ENCODE data around the gene SRC.

SRC gene

DNA sequence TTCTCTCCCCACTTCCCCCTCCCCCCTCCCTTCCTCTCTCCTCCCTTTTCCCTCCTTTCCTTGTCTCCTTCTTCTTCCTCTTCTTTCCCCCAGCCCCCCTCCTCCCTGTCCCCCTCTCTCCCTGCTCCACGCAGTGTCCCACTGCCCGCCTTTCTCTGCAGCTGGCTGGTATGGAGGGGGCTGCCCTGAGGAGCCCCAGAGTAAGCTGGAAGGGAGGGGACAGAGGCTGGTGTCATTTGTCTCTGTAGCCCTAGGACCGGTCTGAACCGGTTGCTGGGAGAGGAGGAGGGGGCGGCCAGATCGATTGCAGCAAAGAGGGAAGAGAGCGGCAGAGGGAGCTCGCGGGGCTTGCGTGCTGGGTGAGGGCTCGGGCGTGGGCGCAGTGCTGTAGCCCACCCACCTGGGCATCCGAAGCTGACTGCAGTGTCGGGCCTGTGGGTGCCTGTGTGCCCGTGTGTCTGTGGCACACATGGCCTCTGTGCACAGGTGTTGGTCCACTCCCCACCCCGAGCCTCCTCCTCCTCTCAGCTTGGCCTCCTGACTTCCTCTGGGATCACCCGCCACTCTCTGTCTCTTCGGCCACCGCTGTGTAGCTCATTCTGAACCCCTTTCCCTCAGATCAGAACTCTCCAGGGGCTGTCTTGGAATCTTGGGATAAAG, 50.6 kb downstream of the SRC start:
- no peak for DNase-seq (ENCODE audit: low read depth)

DNA sequence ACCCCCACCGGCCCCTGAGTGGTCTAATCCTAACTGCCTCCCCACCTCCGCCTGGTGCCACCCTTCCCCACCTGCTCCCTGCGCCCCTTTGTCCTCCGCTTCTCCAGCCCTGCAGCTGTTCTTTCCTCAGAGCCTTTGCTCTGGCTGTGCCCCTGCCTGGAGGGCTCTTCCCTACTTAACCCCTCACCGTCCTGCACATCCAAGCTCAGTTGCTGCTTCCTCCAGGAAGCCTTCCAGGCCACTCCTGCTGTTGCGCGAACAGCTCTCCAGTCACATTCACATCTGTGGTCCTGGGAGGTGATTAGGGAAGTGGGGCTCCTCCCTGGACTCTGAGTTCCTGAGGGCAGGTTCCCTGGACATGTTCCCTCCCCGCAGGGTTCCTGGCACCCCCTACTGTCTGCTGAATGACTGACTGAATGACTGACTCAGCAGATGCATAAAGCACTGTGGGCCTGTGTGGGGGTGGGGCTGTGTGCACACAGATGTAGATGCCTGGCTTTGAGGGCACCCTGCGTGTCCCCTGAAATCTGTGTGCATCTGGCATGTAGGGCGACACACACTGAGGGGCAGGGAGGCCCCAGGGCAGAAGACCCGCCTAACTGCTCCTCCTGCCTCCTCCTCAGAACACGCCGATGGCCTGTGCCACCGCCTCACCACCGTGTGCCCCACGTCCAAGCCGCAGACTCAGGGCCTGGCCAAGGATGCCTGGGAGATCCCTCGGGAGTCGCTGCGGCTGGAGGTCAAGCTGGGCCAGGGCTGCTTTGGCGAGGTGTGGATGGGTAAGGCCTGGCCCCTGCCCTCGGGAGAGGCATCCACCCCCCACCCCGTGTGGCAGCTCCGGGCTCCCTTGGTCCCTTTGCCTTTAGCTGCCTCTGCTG, 51.4 kb downstream of the SRC start:
- peak; percentile 50 for DNase-seq (ENCODE audit: low read depth)

DNA sequence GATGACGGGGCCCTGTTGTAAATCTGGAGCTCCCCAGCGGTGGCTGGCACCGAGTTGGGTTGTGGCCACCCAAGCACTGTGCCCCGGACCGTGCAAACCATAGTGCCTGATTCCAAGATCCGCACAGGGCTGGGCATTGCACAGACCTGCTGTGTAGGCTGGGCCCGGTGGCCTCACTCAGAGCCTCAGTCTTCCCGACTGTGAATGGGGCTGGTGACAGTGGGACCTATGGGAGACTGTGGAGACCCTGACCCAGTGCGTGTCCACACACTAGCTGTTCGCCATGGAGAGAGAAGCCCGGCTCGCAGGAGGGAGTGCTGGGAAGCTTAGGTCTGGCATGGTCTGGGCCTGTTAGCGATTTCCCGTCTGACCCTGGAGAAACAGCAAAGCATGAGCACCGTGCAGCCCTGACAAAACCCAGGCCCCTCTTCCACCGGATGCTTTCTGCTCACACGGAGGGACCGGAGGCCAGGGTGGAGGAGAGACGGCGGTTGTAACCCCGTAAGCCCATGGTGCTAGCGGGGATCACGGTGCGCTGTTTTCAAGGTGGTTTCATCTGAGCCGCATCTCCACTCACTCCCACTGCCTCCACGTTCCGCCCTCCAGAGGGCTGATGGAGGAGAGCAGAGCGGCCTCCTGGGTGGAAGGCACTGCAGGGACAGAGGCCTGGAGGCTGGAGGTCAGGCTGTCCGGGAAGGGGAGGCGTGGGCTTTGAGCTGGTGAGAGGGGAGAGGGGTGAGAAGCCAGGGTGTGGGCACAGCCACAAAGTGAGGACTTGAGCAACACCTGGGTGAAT, 52.2 kb downstream of the SRC start:
- no peak for DNase-seq (ENCODE audit: low read depth)

DNA sequence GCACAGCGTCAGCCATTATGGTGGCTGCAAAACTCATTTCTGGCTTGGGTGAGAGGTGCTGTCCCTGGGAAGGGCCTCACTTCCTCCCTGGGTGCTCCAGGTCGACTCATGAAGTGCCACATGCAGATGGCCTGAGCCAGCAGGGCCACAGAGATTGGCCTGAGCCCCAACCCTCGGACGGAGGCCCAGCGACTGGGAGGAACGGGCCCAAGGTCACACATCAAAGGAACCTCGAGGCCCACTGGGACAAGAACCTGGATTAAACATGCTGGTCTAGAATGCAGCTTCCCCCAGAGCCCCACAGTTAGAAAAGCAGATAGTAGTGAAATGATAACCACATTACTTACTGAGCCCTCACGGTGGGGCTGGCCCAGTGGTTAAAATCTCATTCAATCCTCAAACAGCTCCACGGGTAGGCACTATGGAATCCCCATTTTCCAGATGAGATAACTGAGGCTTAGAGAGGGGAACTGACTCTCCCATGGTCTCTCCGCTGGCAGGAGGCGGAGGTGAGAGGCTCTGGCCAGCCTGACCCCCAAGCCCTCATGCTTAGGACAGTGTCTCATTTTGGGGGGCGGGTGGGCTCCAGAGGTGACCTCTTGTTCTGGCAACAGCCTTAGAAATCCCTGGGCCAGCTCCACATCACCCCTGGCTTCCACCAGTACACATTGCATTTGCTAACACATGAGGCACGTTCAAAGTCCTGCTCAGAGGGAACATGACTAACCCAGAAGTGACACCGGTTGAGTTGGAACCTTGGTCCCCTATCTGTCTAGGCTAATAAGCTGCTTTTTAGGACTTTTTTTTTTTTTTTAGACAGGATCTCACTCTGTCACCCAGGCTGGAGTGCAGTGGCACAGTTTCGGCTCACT, 53.0 kb downstream of the SRC start:
- no peak for DNase-seq (ENCODE audit: low read depth)

DNA sequence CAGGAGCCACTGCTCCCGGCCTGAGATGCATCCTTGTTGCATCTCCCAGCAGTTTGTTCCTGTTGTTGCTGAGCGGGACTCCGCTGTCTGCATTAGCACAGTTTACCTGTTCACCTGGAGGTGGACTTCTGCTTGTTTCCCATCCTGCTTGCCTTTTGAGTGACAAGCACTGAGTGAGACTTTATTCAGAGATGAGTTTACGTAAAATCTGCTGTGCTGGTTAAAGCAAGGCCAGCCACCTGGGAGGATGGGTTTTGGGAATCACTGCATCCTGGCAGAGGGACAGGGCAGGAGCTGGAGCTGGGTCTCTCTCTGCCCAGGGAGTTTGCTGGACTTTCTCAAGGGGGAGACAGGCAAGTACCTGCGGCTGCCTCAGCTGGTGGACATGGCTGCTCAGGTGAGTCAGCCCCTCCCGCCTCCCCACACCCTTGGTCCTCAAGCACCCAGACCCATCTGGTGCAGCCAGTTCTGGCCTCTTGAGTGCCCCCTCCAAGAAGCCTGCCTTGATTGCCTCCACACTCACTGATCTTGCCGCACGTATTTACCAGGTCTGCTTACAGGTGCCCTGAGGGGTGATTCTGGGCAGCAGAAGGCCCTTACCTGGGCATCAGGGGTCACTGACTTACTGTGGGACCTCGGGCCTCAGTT, 55.5 kb downstream of the SRC start:
- no peak for DNase-seq (ENCODE audit: low read depth)

DNA sequence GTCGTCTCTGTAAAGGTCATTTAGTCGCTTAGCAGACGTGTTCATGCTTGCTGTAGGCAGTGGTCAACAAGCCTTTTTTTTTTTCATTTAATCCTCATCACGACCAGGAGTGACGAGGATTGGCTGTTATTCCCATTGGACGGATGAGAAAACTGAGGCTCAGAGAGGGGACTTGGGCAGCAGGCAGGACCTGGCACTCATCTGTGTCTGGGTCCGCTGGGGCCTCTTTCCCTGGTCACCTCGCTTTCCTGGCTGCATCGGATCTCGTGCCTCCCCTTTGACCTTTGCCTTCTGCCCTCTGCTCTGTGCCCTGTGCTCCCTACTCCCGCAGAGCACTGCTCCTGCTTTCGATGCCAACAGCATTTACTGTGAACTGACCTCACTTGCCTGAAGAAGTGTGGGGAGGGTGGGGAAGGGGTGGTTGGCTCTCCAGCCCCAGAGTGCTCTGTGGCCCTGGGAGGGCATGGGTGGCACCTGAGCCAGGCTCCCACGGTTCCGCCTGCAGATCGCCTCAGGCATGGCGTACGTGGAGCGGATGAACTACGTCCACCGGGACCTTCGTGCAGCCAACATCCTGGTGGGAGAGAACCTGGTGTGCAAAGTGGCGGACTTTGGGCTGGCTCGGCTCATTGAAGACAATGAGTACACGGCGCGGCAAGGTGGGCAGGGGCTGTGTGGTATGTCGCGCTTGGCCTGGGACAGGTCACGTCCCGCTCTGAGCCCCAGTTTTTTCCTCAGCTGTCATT, 56.2 kb downstream of the SRC start:
- DNase-seq (ENCODE audit: low read depth) = no peak

DNA sequence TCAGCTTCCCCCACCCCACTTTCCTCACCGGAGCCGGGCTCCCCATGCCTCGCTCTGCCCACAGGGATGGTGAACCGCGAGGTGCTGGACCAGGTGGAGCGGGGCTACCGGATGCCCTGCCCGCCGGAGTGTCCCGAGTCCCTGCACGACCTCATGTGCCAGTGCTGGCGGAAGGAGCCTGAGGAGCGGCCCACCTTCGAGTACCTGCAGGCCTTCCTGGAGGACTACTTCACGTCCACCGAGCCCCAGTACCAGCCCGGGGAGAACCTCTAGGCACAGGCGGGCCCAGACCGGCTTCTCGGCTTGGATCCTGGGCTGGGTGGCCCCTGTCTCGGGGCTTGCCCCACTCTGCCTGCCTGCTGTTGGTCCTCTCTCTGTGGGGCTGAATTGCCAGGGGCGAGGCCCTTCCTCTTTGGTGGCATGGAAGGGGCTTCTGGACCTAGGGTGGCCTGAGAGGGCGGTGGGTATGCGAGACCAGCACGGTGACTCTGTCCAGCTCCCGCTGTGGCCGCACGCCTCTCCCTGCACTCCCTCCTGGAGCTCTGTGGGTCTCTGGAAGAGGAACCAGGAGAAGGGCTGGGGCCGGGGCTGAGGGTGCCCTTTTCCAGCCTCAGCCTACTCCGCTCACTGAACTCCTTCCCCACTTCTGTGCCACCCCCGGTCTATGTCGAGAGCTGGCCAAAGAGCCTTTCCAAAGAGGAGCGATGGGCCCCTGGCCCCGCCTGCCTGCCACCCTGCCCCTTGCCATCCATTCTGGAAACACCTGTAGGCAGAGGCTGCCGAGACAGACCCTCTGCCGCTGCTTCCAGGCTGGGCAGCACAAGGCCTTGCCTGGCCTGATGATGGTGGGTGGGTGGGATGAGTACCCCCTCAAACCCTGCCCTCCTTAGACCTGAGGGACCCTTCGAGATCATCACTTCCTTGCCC, 57.4 kb downstream of the SRC start:
- no peak for DNase-seq (ENCODE audit: low read depth)

DNA sequence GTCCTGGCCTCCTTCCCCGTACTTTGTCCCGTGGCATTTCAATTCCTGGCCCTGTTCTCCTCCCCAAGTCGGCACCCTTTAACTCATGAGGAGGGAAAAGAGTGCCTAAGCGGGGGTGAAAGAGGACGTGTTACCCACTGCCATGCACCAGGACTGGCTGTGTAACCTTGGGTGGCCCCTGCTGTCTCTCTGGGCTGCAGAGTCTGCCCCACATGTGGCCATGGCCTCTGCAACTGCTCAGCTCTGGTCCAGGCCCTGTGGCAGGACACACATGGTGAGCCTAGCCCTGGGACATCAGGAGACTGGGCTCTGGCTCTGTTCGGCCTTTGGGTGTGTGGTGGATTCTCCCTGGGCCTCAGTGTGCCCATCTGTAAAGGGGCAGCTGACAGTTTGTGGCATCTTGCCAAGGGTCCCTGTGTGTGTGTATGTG, 58.5 kb downstream of the SRC start:
- no peak for DNase-seq (ENCODE audit: low read depth)

DNA sequence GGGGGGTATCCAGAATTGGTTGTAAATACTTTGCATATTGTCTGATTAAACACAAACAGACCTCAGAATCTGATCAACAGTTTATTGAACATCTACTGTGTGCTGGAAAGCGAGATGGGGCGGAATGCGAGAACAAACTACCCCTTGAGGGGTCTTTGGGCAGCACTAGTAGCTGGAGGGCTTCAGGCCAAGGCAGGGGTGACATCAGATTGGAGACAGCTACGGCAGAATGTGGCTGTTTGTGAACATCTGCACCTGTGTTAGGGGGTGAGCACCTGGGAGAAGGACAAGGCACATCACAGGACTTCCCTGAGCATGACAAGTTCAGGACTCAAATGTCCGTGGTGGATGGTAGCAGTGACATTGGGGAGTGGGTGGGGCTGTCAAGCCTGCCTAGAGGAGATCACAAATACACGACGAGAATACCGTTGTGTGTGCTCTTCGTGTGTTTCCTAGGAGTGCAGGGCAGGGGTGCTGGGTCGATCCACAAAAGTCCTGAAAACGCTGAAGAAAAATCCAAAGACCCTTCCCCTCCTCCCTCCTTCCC, 59.5 kb downstream of the SRC start:
- no peak for DNase-seq (ENCODE audit: low read depth)

DNA sequence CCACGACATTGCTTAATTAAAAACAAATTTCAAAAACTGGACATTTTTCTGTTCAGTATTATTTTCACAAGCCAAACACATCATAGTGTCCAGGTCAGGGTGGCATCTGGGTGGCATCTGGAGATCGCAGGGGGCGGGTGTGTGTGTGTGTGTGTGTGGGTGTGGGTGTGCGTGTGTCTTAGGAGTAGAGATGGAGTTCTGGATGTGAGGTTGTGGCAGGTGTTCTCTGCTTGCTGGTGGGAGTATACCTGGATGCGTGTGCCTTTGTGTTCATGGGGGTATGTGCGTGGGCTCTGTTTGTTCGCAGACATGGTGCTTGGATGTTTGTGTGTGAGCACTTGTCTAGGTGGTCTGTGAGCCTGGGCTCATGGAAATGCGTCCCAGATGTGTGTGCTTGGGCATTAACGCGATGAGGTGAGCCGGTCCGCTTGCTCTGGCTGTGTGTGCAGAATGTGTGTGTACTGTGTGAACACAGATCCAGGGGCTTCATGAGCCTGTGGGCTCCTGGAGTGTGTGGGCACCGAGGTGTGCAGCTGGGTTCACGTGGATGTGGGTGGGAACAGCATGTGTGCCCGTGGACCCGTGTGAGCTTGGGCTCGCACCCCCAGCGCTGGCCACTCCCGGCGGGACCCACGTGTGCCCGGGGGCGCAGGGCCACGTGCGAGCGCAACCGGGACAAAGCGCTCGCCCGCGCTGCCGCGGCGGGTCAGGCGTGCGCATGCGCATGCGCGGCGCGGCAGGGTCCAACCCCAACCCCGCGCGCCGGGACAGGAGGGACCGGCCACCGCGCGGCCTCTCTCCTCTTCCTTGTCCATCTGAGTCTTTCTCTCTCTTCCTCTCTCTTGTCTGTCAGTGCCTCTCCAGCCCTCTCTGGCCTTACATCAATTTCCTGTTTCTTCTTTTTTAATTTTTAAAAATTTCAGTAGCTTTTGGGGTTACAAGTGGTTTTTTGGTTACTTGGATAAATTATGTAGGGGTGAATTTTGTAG, 60.4 kb downstream of the SRC start:
- DNase-seq (ENCODE audit: low read depth) = no peak

DNA sequence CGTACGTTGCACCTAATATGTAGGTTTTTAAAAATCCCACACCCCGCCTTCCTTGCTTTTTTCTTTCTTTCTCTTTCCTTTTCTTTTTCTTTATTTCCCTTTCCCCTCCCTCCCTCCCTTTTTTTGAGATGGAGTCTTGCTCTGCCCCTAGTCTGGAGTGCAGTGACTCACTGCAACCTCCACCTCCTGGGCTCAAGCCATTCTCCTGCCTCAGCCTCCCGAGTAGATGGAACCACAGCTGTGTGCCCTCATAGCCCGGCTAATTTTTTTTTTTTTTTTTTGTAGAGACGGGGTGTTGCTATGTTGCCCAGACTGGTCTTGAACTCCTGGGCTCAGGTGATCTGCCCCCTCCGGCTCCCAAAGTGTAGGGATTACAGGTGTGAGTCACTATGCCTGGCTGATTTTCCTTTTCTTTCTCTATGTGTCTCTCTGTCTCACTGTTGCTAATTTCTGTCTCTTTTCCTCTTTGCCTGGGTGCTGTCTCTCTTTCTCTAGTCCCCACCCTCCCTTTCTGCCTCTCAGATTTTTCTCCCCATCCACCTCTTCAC, 61.2 kb downstream of the SRC start:
- no peak for DNase-seq (ENCODE audit: low read depth)

DNA sequence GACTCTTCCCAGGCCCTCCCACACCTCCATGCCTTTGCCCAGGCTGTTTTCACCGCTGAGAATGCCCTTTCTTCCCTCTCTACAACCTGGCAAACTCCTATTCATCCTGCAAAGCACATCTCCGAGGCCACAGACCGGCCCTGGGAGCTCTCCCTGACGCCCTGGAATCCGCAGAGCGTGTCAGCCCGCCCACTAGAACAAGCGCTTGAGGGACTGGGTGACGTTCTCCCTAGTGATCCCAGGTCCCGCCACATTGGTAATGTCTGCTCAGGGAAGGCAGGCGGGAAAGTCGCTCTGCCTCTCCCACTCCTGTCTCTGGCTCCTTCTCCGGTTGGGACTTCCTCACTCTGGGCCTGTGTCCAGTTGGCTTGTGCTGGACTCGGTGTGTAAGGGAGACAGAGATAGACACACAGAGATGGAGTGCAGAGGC, 61.6 kb downstream of the SRC start:
- no peak for DNase-seq (ENCODE audit: low read depth)

DNA sequence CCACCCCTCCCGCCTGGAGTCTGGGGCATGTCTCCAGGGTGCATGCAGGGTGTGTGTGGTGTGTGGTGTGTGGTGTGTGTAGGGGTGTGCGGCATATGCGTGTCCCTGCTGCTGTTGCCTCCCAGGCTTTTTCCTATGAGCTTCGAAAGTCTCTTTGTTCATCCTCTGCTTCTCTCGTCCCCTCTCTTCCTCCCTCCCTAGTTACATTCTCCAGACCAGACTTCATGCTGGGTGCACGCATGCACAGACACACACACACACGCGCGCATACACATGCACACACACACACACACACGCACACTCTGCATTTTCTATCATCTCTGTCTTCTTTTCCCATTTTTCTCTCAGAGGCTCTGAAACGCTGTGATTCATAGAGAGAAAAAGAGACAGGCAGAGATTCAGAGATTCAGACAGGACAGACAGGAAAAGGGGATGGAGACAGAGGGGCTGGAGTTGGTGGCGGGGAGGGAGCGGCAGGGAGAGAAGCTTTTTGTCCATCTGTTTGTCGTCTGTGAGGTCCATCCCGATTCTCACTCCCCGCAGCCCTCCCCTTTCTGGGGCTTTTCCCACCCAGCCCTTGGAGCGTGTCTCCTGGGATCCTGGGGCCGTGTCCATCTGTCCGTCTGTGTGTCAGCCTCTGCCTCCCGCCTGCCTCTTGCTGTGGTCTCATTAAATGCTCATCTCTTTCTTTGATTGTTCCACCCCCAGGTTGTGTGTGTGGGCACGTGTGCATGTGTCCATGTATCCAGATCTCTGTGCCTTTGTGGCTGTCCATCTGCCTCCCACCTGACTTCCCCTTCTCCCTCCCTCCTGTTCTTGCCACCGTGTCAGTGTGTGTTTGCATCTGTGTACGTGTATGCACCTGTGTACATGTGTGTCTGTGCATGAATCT, 62.6 kb downstream of the SRC start:
- DNase-seq (ENCODE audit: low read depth) = no peak

DNA sequence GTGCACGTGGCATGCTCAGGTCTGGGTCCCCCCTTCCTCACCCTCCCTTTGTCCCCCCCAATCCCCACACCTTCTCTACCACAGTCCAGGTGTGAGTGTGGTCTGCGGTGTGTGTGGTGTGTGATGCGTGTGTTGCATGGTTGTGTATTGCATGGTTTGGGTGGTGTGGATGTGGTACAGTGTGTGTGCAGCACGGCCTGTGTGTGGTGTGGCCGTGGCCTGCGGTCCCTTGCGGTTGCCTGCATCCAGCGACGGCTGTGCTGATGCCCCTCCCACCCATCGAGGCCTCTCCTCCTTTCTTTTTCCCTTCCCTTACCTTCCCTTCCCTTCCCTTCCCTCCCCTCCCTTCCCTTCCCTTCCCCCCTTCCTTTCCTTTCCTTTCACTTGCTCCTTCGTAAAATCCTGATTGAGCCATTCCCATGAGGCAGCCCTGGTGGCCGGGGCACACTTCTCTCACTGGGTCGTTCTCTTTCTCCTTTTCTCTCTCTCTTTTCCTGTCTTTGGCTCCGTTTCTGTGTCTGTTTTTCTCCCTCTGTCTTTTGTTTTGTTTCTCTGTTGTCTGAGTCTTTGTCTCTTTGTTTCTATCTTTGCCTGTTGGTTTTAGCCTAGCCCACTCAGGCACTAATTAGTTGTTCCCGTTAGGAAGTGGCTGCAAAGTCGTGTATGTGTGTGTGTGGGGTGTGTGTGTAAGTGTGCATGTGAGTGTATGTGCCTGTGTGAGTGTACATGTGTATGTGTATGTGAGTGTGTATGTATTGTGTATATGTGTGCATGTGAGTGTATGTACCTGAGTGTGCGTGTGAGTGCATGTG, 65.7 kb downstream of the SRC start:
- DNase-seq (ENCODE audit: low read depth) = no peak

DNA sequence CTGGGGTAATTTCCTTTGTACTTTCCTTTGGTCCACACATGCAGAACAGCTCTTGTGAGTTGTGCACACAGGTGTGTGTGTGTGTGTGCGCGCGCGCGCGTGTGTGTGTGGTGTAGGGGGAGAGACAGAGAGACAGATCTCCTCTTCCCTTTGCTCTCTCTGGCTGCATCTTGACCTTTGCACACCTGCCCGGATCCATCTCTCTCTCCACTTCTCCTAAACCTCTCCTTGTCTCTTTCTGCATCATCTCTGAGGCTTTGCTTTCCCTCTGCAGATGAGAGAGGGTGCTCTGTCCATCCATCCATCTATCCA, 67.0 kb downstream of the SRC start:
- no peak for DNase-seq (ENCODE audit: low read depth)

DNA sequence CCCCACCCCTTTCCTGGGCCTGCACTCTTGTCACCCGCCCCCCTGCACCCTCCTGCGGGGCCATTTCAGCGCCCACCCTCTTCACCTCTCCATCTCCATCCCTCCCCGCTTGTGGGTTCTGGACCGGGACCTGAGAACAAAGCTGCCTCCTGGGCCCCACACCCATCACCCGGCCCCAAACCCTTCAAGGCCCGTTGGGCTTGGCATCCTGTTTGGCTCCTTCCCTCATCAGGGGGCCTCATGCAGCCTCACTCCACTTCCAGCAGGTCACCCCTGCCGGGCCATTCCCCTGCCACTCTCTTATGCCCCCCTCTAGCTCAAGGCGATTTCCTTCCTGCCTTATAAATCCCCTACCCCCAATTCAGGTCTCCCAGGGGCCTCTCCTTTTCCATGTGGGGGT, 67.4 kb downstream of the SRC start:
- DNase-seq (ENCODE audit: low read depth) = no peak

Measured in iris pigment epithelial cell (primary cell).